ENCODE measurements around the gene CDKN2C. TPM values are rescaled to one million over a fixed set of nuclear protein-coding genes. Genes with fewer than 3 reads are reported as not detected.

Gene CDKN2C
- total RNA-seq, 4 donors from 2014 or later: 21.1 to 52.1 (median 38.8) TPM

GRCh38 chr1:50973255-50973654, 3.2 kb downstream of the CDKN2C start:
- Histone ChIP-seq H3K36me3 (no peaks in the 10 kb centered on the region), H3K27me3 (no peaks in the 10 kb centered on the region), H3K4me3 (peak overlapping the region in 1 of 2 donors; percentile 69), H3K9me3 (no peaks in the 10 kb centered on the region), H3K4me1 (peaks cover 0 to 48% (median 0%) of the 10 kb centered on the region in 3 donors), H3K27ac (peak overlapping the region in 3 of 4 donors; percentile 55 to 98 (median 98))
- 61 to 64% methylated on average over 1 of the region's 1 CpG for WGBS, 2 donors (ENCODE audit: low coverage in 1 of 2)
- ATAC-seq: no peak
- TF ChIP-seq EP300 (IDR thresholded peaks at IDR 0.05) (no peak), POLR2AphosphoS5 (IDR thresholded peaks at IDR 0.05) (no peak), CTCF (IDR thresholded peaks at IDR 0.05) (no peak), POLR2A (IDR thresholded peaks at IDR 0.05) (no peak)

DNA sequence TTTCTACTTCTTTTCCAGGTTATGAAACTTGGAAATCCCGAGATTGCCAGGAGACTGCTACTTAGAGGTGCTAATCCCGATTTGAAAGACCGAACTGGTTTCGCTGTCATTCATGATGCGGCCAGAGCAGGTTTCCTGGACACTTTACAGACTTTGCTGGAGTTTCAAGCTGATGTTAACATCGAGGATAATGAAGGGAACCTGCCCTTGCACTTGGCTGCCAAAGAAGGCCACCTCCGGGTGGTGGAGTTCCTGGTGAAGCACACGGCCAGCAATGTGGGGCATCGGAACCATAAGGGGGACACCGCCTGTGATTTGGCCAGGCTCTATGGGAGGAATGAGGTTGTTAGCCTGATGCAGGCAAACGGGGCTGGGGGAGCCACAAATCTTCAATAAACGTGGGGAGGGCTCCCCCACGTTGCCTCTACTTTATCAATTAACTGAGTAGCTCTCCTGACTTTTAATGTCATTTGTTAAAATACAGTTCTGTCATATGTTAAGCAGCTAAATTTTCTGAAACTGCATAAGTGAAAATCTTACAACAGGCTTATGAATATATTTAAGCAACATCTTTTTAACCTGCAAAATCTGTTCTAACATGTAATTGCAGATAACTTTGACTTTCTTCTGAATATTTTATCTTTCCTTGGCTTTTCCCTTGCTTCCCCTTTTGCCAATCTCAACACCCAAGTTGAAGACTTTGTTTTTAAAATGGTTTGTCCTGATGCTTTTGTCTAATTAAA, 4.0 kb downstream of the CDKN2C start:
- WGBS, 2 donors (ENCODE audit: low coverage in 1 of 2): 74 to 87% methylated on average over 9 to 12 of the region's 13 CpGs
- Histone ChIP-seq H3K9me3 (no peaks in the 10 kb centered on the region), H3K4me3 (peak overlapping the region in 1 of 2 donors; percentile 69), H3K36me3 (no peaks in the 10 kb centered on the region), H3K27ac (peak overlapping the region; percentile 26 to 98 (median 76)), H3K27me3 (no peaks in the 10 kb centered on the region), H3K4me1 (peaks cover 0 to 55% (median 0%) of the 10 kb centered on the region in 3 donors)
- no peak for TF ChIP-seq CTCF (IDR thresholded peaks at IDR 0.05)
- TF ChIP-seq POLR2AphosphoS5 (IDR thresholded peaks at IDR 0.05): no peak
- no peak for TF ChIP-seq POLR2A (IDR thresholded peaks at IDR 0.05)
- TF ChIP-seq EP300 (IDR thresholded peaks at IDR 0.05): no peak
- no peak for ATAC-seq

DNA sequence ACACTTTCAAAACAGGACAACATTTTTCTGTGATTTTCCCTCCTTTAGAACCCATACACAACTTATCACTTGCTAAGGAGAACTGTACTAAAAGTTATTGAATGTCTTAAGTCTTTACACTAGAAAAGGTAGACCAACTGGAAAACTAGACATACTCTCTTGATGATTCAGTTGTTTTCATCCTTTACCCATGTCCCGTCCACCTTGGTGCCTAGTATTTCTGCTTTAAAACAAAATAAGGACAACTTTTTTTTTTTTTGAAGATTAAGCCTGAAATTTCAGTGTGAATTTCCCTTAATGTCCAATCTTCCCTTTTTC, 4.5 kb downstream of the CDKN2C start:
- no peaks in the 10 kb centered on the region for H3K36me3 ChIP-seq
- no peak overlapping the region for H3K4me3 ChIP-seq
- H3K27me3 ChIP-seq: no peaks in the 10 kb centered on the region
- TF ChIP-seq CTCF (IDR thresholded peaks at IDR 0.05) (no peak), POLR2A (IDR thresholded peaks at IDR 0.05) (no peak), EP300 (IDR thresholded peaks at IDR 0.05) (no peak), POLR2AphosphoS5 (IDR thresholded peaks at IDR 0.05) (no peak)
- WGBS, 2 donors (ENCODE audit: low coverage in 1 of 2): 55 to 57% methylated on average over 1 of the region's 1 CpG
- ATAC-seq: no peak
- peak overlapping the region in 3 of 4 donors; percentile 26 to 98 (median 98) for H3K27ac ChIP-seq
- H3K9me3 ChIP-seq: no peaks in the 10 kb centered on the region
- H3K4me1 ChIP-seq: peaks cover 0 to 58% (median 0%) of the 10 kb centered on the region in 3 donors

DNA sequence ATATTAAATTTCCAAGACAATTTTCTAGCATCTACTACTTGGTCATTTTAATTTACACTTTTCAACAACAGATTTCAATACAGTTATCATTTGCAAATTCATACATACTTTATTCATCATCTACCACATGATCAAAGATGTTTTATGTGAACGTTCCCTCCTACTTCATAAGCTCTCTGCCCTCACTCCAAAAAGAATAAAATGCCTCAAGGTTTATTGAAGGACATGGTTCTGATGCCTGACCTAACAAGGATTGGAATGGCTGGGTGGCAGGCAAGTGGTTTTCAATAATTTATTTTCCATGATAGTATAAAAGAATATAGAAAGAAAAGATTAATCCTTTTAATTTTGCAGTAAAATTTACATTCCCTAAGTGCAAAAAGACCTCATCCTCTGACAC, 5.4 kb downstream of the CDKN2C start:
- Histone ChIP-seq H3K27me3 (no peaks in the 10 kb centered on the region), H3K4me1 (peaks cover 0 to 59% (median 0%) of the 10 kb centered on the region in 3 donors), H3K27ac (peak overlapping the region in 3 of 4 donors; percentile 98 to 99 (median 98)), H3K4me3 (no peak overlapping the region), H3K9me3 (no peaks in the 10 kb centered on the region), H3K36me3 (no peaks in the 10 kb centered on the region)
- no peak for ATAC-seq
- WGBS, 2 donors (ENCODE audit: low coverage in 1 of 2): 8 to 29% methylated on average over 1 of the region's 1 CpG
- no peak for TF ChIP-seq EP300 (IDR thresholded peaks at IDR 0.05)
- no peak for TF ChIP-seq POLR2A (IDR thresholded peaks at IDR 0.05)
- no peak for TF ChIP-seq POLR2AphosphoS5 (IDR thresholded peaks at IDR 0.05)
- no peak for TF ChIP-seq CTCF (IDR thresholded peaks at IDR 0.05)

Measured in gastroesophageal sphincter (tissue), 4 donors.